ENCODE results near the gene SH3D19.

Gene SH3D19

DNA sequence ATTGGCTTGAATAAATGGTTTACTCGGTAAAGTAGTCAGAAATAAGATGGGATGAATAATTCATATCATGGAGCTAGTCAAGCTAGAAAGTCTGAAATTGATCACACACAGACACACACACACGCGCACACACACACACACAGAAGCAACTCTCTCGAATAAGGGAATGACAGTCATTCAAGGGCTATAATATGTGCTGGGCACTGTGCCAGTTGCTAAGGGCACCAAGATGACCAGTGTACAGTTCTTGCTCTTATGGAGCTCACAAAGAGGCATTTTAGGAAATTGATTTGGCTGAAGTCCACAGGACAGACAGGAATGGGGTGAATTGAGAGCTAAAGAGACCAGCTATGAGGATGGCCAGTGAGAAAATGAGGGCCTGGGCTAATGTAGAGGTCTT is 34.2 kb upstream of the SH3D19 start:
- TF ChIP-seq, protein P1, sequence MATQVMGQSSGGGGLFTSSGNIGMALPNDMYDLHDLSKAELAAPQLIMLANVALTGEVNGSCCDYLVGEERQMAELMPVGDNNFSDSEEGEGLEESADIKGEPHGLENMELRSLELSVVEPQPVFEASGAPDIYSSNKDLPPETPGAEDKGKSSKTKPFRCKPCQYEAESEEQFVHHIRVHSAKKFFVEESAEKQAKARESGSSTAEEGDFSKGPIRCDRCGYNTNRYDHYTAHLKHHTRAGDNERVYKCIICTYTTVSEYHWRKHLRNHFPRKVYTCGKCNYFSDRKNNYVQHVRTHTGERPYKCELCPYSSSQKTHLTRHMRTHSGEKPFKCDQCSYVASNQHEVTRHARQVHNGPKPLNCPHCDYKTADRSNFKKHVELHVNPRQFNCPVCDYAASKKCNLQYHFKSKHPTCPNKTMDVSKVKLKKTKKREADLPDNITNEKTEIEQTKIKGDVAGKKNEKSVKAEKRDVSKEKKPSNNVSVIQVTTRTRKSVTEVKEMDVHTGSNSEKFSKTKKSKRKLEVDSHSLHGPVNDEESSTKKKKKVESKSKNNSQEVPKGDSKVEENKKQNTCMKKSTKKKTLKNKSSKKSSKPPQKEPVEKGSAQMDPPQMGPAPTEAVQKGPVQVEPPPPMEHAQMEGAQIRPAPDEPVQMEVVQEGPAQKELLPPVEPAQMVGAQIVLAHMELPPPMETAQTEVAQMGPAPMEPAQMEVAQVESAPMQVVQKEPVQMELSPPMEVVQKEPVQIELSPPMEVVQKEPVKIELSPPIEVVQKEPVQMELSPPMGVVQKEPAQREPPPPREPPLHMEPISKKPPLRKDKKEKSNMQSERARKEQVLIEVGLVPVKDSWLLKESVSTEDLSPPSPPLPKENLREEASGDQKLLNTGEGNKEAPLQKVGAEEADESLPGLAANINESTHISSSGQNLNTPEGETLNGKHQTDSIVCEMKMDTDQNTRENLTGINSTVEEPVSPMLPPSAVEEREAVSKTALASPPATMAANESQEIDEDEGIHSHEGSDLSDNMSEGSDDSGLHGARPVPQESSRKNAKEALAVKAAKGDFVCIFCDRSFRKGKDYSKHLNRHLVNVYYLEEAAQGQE (IDR thresholded peaks at IDR 0.05; ENCODE audit: insufficient read depth in 1 of 2, low read depth in 2 of 2, low read length in 2 of 2): no peak
- no peak for TF ChIP-seq SIN3A (IDR thresholded peaks at IDR 0.05; ENCODE audit: borderline replicate concordance, insufficient read depth, low read length)
- TF ChIP-seq TAF1 (IDR thresholded peaks at IDR 0.05; ENCODE audit: borderline replicate concordance, insufficient read depth, low read length): no peak
- TF ChIP-seq FOXP2 (optimal IDR thresholded peaks at IDR 0.05; ENCODE audit: borderline replicate concordance, extremely low read depth, extremely low read length, insufficient read depth): no peak
- TF ChIP-seq POLR2AphosphoS5 (IDR thresholded peaks at IDR 0.05; ENCODE audit: low read depth, low read length): no peak

DNA sequence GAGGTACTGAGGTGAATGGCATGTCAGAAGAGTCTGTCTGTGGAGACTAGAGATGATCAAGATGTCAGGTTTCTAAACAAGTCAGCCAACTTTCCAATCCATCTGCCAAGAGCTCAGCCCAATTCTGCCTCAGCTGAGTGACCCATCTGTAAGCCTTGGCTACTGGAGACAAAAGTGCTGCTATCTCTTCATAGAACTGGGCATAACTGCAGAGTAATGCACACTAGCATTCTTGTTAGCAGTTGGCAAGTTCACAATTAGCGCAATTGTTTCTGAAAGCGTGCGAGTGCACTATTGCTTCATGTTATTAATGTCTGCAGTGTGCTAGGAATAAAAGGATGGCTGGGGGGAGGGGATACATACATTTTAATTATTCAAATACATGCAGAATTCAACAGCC is 32.9 kb upstream of the SH3D19 start:
- TF ChIP-seq POLR2AphosphoS5 (IDR thresholded peaks at IDR 0.05; ENCODE audit: low read depth, low read length): no peak
- no peak for TF ChIP-seq SIN3A (IDR thresholded peaks at IDR 0.05; ENCODE audit: borderline replicate concordance, insufficient read depth, low read length)
- TF ChIP-seq, protein P1 (IDR thresholded peaks at IDR 0.05; ENCODE audit: insufficient read depth in 1 of 2, low read depth in 2 of 2, low read length in 2 of 2): no peak
- no peak for TF ChIP-seq TAF1 (IDR thresholded peaks at IDR 0.05; ENCODE audit: borderline replicate concordance, insufficient read depth, low read length)
- no peak for TF ChIP-seq FOXP2 (optimal IDR thresholded peaks at IDR 0.05; ENCODE audit: borderline replicate concordance, extremely low read depth, extremely low read length, insufficient read depth)

DNA sequence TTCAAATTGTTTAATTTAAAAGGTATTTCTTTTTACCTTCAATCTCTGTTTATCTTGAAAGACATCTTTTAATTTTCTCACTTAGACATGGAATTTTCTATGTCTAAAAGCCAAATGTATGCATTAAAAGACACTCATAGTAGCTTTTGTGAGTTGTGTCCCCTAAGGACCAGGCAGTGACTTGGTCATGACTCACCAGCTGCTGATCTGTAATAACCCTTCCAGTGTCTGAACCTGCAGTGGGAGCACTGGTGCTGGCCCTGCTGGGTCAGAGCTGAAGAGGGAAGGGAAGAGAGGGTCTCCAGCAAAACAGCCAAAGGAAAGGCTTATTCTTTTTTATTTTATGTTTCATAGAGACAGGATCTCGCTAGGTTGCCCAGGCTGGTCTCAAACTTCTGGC is 31.1 kb upstream of the SH3D19 start:
- TF ChIP-seq, protein P1 (IDR thresholded peaks at IDR 0.05; ENCODE audit: insufficient read depth in 1 of 2, low read depth in 2 of 2, low read length in 2 of 2): no peak
- no peak for TF ChIP-seq SIN3A (IDR thresholded peaks at IDR 0.05; ENCODE audit: borderline replicate concordance, insufficient read depth, low read length)
- no peak for TF ChIP-seq TAF1 (IDR thresholded peaks at IDR 0.05; ENCODE audit: borderline replicate concordance, insufficient read depth, low read length)

DNA sequence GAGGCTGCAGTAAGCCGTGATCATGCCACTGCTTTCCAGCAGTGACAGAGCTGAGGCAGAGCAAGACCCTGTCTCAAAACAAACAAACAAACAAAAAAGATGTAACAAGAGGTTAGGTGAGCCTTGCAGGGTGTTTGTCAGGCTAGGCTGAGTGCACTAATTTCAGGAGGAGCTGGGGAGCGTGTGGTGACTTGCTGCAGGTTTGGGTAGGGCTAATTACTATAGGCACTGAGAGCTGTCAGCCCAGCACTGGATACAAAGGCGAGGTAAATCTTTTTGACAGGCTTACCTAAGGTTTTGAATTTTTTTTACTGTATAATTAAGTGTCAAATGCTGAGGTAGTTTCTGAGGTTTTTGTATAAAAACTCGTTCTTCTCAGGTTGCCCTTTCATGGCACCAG is 29.8 kb upstream of the SH3D19 start:
- TF ChIP-seq TAF1 (IDR thresholded peaks at IDR 0.05; ENCODE audit: borderline replicate concordance, insufficient read depth, low read length) (no peak), SIN3A (IDR thresholded peaks at IDR 0.05; ENCODE audit: borderline replicate concordance, insufficient read depth, low read length) (no peak), POLR2AphosphoS5 (IDR thresholded peaks at IDR 0.05; ENCODE audit: low read depth, low read length) (no peak), FOXP2 (optimal IDR thresholded peaks at IDR 0.05; ENCODE audit: borderline replicate concordance, extremely low read depth, extremely low read length, insufficient read depth) (no peak)

DNA sequence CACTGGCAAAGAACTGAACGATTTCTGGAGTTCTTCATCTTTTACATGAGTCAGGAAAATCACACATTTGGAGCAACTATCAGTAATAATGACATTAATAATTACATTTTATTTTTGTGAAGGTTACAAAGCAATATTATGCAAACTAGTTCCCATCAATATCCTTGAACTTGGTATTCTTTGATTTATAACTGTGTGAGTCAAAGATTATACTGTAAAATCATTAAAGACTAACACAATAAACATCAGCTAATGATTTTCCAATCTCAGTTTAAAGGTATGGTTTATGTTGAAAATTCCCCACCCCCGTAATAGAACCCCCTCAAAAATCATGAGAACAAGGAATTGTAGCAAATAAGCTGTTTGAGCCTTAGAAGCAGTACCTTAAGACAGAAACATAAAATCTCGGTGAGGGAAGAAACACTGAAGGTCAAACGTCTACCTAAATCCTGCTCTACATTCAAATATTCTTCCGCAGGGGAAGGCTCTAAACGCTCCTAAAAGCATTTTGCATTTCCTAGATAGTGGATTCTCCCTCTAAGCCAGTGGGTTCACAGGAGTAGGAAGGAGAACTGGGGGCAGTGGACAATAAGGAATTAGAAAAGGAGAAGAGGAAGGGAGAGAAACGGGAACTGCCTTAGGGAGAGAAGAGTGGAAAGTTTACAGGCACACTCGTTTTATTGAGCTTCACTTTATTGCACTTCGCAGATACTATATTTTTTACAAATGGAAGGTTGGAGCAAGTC is 22.3 kb upstream of the SH3D19 start:
- TF ChIP-seq POLR2AphosphoS5 (IDR thresholded peaks at IDR 0.05; ENCODE audit: low read depth, low read length) (no peak), TAF1 (IDR thresholded peaks at IDR 0.05; ENCODE audit: borderline replicate concordance, insufficient read depth, low read length) (no peak), SIN3A (IDR thresholded peaks at IDR 0.05; ENCODE audit: borderline replicate concordance, insufficient read depth, low read length) (no peak), FOXP2 (optimal IDR thresholded peaks at IDR 0.05; ENCODE audit: borderline replicate concordance, extremely low read depth, extremely low read length, insufficient read depth) (no peak)
- TF ChIP-seq, protein P1 (IDR thresholded peaks at IDR 0.05; ENCODE audit: insufficient read depth in 1 of 2, low read depth in 2 of 2, low read length in 2 of 2): no peak

All from PFSK-1 (cell line).